Measurements from ENCODE around the gene TRAF4. TPM values are rescaled to one million over a fixed set of nuclear protein-coding genes. Genes with fewer than 3 reads are reported as not detected.

TRAF4 gene, protein sequence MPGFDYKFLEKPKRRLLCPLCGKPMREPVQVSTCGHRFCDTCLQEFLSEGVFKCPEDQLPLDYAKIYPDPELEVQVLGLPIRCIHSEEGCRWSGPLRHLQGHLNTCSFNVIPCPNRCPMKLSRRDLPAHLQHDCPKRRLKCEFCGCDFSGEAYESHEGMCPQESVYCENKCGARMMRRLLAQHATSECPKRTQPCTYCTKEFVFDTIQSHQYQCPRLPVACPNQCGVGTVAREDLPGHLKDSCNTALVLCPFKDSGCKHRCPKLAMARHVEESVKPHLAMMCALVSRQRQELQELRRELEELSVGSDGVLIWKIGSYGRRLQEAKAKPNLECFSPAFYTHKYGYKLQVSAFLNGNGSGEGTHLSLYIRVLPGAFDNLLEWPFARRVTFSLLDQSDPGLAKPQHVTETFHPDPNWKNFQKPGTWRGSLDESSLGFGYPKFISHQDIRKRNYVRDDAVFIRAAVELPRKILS
- 10 to 100 TPM in 11 of 12 donors, not detected in 1; 39.4 to 93.0 (median 48.8) TPM for polyA plus RNA-seq (ENCODE audit: insufficient read length in 12 of 12)
- long read RNA-seq, donor 1, transcript TRAF4-201 (7 exons, 2,923 nt), result major isoform, 20 of 23 reads
- long read RNA-seq, donor 1, partial matches to known transcripts, result 0 of 23 reads
- long read RNA-seq, donor 1, other reads (novel, unspliced or antisense), result 0 of 23 reads
- long read RNA-seq, donor 2, transcript TRAF4-201 (7 exons, 2,923 nt), result major isoform, 10 of 12 reads
- long read RNA-seq, donor 2, partial matches to known transcripts, result 0 of 12 reads
- long read RNA-seq, donor 2, other reads (novel, unspliced or antisense), result 0 of 12 reads
- long read RNA-seq, donor 3, transcript TRAF4-201 (7 exons, 2,923 nt), result major isoform, 5 of 6 reads
- long read RNA-seq, donor 3, partial matches to known transcripts, result 0 of 6 reads
- long read RNA-seq, donor 3, other reads (novel, unspliced or antisense), result 0 of 6 reads
- long read RNA-seq, donor 4, transcript TRAF4-201 (7 exons, 2,923 nt), result major isoform, 5 of 6 reads
- long read RNA-seq, donor 4, partial matches to known transcripts, result 0 of 6 reads
- long read RNA-seq, donor 4, other reads (novel, unspliced or antisense), result 0 of 6 reads
- long read RNA-seq, donor 5, transcript TRAF4-201 (7 exons, 2,923 nt), result major isoform, 8 of 8 reads
- long read RNA-seq, donor 5, partial matches to known transcripts, result 0 of 8 reads
- long read RNA-seq, donor 5, other reads (novel, unspliced or antisense), result 0 of 8 reads
- long read RNA-seq, donor 6, transcript TRAF4-201 (7 exons, 2,923 nt), result major isoform, 15 of 17 reads
- long read RNA-seq, donor 6, partial matches to known transcripts, result 0 of 17 reads
- long read RNA-seq, donor 6, other reads (novel, unspliced or antisense), result 0 of 17 reads
- long read RNA-seq, donor 7, transcript TRAF4-201 (7 exons, 2,923 nt), result major isoform, 7 of 7 reads
- long read RNA-seq, donor 7, partial matches to known transcripts, result 0 of 7 reads
- long read RNA-seq, donor 7, other reads (novel, unspliced or antisense), result 0 of 7 reads
- long read RNA-seq, donor 8, transcript TRAF4-201 (7 exons, 2,923 nt), result major isoform, 8 of 10 reads
- long read RNA-seq, donor 8, partial matches to known transcripts, result 0 of 10 reads
- long read RNA-seq, donor 8, other reads (novel, unspliced or antisense), result 0 of 10 reads
- long read RNA-seq, donor 9, transcript TRAF4-201 (7 exons, 2,923 nt), result major isoform, 7 of 9 reads
- long read RNA-seq, donor 9, partial matches to known transcripts, result 0 of 9 reads
- long read RNA-seq, donor 9, other reads (novel, unspliced or antisense), result 0 of 9 reads
- long read RNA-seq, donor 10, transcript TRAF4-201 (7 exons, 2,923 nt), result major isoform, 8 of 8 reads
- long read RNA-seq, donor 10, partial matches to known transcripts, result 0 of 8 reads
- long read RNA-seq, donor 10, other reads (novel, unspliced or antisense), result 0 of 8 reads
- long read RNA-seq, donor 11, transcript TRAF4-201 (7 exons, 2,923 nt), result major isoform, 6 of 7 reads
- long read RNA-seq, donor 11, partial matches to known transcripts, result 0 of 7 reads
- long read RNA-seq, donor 11, other reads (novel, unspliced or antisense), result 0 of 7 reads

DNA sequence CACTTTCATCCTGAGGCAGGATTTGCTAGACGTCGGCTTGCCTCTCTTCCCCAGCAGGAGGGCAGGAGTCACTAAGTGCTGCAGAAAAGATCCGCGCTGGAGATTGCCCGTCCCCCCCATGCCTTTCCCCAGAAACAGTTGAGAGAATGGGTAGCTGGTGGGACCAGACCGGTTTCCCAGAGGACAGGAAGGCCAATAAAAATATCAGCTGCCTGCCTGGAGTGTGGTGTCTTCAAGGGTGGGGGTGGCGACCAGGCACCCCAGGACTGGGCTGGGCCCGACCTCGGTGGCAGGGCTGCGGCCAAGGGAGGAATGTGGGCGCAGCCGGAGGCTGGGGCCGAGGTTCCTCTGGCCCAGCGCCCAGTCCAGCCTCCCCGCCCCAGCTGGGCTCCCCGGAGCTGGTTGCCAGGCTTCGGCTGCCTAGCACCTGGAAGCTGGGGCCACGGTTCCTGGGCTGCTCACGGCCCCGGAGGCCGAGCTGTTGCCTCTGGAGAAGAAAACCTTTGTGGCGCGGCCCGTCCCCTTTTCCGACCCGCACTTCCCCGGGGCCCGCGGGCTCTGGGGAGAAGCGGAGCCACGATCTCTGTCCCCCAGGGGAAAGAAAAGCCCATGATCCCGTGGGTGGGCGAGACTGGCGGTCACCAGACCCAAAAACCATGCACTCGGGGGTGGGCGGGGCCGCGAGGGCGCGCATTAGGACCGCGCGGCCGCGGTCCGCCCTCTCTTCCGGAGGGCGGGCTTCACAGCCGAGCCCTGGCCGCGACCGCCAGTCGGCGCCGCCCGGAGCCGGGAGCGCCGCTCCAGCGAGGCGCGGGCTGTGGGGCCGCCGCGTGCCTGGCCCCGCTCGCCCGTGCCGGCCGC is at the start of gene TRAF4:
TRAF4 (plus strand) TSS at position 769 of the 861 bp plus-strand sequence. CDS start 102 bp downstream, outside the sequence.
- peak; percentile 86 for DNase-seq

DNA sequence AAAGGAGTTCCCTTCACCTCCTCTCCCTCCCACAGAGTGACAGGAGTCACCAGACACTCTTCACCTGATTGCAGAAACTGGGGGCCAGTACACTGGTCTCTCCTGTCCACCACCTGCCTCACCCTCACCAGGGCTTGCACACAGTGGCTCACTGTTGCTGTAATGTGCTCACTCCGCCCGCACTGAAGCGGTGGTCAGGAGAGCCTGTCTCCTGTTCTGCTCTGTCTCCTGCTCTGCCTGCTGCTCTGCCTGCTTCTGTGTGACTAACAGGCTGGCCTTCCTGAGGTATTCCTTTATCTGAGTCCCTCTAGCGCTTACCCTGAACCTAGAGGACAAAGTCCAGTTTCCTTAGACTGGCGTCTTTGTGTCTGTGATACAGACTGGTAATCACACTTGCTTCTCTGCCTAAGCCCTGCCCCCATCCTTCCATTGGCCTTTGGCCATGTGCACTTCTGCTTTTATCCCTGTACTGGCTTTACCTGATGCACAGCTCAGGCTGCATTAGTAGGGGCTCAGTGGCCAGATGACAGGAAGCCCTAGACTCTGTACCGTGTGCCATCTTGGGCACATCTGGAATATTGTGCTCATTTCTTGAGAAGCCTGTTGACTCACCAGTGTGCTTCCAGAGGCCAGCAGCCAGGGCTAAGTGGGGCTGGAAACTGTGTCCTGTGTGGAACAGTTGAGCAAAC is 45.4 kb upstream of the TRAF4 start:
- DNase-seq, result no peak

DNA sequence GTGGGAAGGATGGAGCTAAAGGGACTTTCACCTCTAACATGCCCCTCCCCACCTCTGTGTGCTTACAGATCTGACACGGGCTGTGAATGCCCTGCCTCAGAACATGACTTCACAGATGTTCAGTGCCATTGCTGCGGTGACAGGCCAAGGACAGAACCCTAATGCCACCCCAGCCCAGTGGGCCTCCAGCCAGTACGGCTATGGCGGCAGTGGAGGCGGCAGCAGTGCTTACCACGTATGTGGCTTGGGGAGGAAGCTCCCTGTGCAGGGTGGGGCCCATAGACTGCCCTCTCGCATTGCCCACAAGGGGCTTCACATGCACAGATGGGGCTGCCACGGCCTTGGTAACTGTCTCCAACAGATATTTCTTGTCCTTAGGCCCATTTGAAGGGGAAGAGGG is 43.5 kb upstream of the TRAF4 start:
- no peak for DNase-seq

DNA sequence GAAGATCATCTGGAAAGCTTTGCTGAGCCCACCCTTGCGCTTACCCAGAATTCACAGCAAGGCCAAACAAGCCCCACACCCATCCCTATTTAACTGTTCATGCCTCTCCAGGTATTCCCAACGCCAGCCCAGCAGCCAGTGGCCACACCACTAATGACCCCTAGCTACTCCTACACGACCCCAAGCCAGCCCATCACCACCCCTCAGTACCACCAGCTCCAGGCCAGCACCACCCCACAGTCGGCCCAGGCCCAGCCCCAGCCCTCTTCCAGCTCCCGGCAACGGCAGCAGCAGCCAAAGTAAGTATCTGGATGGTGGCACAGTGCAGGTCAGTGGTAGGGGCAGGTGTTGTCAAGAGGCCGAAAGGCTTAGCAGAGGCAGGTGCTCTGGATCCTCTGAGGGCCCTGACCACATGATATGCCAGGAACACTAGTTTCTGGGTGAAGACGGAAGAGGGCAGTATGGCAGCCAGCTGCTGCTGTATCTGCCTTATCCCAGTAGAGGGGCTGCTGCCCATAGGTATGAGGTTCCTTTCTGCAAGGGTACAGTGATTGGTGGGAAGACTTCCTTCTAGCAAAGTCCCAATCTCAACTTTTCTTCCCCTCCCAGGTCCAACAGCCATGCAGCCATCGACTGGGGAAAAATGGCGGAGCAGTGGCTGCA is 42.9 kb upstream of the TRAF4 start:
- DNase-seq, result no peak

DNA sequence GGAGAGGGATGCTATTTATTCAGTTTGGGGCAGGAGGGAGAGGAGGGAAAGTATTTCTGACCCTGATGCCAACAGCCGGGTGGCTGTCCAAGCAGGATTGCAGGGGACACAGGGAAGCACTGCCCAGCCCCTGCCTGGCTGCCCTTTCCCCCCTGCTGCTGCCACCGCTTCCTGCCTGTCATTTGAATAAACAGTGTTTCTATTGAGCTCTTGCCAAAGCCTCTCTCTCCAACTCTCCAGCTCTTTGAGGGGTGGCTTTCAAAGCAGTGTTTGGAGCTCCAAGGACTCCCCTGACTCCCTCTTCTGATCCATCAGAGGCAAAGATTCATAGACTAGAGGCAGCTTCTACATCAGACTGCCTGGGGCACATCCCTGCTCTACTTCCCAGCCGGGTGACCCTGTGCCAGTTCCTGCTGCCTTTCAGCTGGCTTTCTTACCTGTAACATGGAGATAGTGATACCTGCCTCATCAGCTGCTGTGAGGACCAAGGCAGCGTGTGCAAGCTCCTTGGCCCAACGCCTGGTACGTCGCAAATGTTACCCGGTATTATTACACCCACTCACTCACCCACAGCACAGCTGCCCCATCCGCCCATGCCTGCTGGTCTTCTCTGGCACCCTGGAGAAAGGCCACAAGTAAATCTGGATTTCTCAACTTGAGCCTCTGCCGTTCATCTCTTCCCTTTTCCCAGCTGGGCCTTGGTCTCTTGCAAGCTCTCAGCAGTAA is 41.6 kb upstream of the TRAF4 start:
- DNase-seq, result no peak

DNA sequence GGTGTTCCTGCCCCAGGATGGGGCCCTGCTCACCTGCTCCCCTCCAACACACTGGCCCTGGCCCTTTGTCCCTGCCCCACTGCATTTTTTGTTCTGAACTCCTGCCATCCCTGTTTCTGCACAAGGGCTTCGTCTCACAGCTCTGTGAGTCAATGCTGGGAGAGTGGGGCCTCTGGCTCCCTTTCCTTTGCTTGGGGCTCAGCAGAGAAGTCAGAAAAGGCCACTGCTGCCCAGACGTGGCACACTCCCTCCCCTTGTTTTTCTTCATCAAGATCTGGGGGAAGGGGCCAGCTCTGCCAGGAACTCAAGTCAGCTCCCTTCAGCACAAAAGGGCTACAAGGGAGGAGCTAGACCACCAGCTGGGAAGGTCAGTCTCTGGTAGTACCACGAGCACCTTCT is 41.1 kb upstream of the TRAF4 start:
- no peak for DNase-seq

DNA sequence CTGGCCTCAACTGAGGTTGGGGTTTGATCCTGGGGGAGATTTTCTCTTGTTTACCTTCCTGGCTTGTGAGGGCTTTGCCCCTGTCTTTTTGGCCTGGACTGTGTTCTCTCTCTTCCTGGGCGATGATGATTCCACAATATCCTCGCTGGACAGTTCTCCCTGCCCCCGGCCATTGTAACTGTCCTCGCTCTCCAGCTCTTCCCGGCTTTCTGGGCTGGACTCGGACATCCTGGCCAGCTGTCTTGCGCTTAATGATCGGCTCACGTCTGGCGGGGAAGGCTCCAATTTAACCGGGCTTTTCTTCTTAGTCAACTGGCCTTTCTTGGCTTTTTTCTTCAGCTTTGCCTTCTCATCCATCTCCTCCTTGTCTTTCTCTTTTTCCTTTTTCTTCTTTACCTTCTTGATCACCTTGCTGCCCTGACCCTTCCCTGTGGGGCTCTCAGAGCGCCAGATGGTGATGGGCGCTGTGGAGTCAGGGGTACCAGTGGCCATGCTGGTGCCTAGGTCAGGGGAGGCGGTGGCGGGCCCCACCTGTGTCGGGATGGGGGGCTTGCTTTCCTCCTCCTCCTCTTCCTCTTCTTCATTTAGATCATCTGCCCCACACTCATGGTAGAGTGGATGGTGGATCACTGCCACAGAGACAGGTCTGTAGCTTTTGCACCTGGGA is 40.1 kb upstream of the TRAF4 start:
- DNase-seq, result no peak

DNA sequence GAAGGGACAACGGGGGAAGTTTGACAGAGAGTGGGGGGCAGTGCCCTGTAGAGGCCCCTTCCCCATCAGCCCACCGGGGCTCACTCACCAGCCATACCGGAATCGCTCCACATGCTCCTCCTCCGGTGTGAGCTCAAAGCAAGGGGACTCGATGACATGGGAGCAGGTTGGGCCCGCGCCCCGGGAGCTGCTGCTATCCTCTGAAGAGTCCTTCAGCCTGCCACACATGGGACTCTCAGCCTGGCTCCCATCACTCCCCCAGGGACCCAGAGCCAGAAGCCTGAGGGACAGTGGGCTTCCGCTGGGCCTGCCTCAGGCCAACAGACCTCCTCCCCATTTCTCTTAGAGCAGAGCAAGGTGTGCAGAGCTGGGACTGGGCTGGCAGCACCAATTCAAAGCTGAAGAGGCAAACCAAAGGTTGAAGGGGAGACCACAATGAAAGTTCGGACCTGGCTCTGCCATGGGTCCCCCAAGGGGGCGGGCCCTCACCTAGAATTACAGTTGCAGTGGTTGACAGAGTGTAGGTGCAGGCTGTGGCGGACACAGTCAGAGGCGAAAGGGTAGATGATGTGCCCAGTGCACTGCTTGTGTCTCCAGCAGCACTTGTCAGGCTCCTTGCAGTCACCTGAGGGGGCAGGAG is 39.5 kb upstream of the TRAF4 start:
- no peak for DNase-seq

DNA sequence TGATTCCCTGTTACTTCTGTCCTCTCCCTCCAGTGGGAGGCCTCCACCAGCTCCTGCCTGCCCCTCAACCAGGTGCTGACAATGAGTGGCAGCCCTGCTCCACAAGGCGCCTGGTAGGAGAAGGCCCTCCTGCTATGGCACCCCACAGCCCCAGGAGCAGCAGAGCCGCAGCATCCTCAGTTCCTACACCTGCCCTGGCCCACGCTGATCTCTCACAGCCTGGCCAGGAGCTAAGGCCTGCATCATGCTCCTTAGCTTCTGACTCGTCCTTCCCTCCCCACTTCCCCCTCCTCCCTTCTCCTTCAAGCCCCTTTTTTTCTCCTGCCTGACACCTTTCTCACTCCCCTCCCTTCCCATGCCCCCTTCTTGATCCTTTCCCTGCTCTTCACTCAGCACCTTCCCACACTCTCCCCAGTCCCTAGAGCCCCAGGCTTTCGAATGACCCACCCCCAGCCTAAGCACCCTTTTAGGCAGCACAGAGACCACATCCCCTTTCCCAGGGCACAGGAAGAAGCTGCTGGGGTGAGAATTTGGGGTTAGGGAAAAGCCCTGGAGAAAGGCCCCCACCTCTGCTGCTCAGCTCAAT is 38.6 kb upstream of the TRAF4 start:
- DNase-seq, result no peak

DNA sequence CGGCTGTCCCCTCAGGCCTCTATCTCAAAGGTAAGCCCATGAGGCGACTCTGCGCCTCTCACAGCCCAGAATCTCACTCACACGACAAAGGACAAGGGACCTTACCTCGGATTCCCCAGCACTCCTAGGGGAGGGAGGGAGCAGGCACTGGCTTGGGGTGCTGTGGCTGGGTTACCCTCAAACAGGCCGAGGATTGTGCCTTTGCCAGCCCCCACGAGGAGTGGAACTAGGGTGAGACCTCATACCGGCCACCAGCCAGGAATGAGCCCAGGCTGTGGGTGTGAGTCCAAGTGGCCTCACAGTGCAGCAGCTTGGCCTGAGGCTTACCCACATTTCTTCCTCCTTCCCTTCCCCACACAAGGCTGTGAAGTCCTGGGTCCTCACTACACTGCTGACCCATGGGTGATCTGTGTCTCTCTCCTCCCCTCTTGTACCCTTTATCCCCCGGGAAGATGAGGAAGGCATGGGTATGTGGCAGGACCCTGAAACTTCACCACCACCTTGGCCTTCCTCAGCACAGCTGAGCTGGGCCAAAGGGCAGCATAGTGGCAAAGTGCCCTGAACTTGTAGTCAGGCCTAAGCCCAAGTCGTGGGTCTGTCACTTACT is 38.0 kb upstream of the TRAF4 start:
- no peak for DNase-seq

DNA sequence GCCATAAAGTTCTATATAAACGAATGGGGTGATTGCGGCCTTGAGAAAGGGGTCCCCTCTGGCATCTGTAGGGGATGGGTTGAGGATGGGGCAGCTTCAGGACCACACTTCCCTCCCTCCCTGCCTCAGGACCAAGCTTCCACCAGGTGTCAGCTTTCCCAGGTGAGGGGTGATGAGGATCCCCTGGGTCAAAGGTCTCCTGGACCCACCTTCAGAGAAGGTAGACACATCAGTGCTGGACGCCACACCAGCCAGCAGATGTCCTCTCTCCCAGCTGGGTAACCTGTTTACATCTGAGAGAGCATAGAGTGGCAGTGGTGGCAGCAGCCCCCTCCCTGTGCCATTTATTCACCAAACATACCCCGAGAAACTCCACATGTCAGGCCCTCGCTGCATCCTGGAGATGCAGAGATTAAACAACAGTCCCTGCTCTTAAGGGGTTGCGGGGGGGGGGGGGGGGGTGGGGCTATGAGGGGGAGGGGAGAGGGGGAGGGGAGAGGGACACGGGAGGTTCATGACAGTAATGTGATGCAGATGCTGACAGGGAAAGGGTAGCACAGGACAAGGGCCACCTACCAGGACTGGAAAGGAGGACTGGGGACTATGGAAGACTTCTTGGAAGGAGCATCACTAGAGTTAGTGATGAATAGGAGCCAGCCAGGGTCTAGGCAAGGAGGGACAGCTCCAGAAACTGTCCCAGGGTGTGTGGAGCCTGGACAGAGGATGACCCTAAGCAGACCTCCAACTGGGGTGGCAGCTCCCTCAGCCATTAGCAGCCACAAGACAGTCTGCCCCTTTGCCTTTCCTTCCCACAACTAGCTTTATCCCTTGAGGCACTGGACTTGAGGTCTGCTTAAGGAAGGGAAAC is 37.1 kb upstream of the TRAF4 start:
- DNase-seq, result no peak

DNA sequence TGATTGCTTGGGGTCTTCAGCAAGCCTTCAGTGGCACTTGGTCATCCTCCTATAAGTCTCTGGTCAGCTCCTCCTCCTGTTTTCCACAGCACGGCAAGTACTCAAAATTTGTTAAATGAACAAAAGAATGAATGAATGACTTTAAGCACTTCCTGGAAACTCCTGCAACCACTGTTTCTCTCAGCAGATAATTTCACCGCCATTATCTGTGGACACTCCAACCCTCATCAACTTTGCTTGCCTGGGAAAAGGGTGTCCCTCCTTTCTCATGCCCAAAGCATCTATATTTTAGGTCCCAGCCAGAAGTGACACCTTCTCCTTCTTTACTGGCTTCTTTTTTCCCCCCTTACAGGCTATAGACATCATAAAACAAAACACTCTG is 36.5 kb upstream of the TRAF4 start:
- no peak for DNase-seq

DNA sequence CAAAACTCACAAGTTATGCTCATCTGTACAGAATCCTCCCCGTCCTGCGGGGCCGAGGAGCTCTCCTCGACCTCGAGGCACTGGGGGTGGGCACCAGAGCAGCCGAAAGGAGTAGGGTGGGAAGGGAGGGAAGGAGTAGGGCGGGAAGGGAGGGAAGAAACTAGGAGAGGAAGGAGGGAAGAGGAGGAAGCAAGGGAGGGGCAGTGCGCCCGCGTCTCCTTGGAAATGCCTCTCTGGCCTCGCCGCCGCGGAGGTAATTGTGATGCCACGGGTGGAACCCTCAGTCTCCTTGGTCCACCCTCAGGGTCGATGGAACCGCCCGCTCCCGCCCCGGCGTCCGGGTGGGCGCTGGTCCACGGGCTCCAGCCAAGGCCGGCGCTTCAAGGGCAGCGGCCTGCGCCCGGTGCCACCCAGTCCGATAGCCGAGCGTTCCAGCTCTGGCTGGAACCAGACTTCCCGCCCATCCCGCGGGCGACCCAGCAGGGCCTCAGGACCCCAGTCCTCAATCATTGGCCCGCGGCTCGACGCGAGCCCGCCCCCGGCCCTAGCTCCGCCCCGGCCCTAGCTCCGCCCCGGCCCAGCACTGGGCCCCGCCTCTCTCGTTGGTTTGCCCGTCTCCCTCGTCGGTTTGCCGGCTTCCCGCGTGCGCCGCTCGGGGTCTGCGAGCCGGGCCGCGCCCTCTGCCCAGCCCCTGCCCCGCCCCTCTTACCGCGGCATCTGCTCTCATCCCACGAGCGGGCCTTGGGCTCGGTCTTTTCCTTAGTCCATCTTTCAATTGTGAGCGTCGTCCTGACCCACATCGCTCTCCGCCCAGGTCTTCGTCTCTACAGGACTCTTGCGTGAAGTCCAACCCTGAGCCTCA is 32.7 kb upstream of the TRAF4 start:
- DNase-seq, result peak; percentile 90

DNA sequence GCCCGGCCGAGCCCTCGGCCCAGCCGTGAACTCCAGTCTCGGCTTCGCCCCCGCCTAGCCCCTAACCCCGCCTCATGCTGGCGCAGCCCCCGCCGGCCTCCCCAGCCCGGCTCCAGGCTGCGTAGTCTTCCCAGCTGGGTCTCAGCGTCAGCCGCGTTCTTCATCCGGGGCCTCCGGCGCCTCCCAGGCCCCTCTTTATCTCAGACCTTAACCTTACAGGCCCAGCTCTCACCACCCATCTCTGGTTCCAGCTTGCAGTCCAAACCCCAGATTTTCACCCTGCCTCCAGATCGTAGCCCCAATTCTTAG is 32.1 kb upstream of the TRAF4 start, which contains the start of gene PROCA1:
PROCA1 (minus strand) TSS at position 166 of the 309 bp plus-strand sequence. CDS start 228 bp downstream, outside the sequence.
- DNase-seq, result no peak
